ENCODE data around the gene ZSWIM9. TPM values are rescaled to one million over a fixed set of nuclear protein-coding genes. Genes with fewer than 3 reads are reported as not detected.
A peak's percentile ranks its signal among the peaks of the same experiment; 100 is the strongest.

Gene ZSWIM9
- total RNA-seq, 4 donors from 2014 or later, result 4.2 to 6.1 (median 5.4) TPM

DNA sequence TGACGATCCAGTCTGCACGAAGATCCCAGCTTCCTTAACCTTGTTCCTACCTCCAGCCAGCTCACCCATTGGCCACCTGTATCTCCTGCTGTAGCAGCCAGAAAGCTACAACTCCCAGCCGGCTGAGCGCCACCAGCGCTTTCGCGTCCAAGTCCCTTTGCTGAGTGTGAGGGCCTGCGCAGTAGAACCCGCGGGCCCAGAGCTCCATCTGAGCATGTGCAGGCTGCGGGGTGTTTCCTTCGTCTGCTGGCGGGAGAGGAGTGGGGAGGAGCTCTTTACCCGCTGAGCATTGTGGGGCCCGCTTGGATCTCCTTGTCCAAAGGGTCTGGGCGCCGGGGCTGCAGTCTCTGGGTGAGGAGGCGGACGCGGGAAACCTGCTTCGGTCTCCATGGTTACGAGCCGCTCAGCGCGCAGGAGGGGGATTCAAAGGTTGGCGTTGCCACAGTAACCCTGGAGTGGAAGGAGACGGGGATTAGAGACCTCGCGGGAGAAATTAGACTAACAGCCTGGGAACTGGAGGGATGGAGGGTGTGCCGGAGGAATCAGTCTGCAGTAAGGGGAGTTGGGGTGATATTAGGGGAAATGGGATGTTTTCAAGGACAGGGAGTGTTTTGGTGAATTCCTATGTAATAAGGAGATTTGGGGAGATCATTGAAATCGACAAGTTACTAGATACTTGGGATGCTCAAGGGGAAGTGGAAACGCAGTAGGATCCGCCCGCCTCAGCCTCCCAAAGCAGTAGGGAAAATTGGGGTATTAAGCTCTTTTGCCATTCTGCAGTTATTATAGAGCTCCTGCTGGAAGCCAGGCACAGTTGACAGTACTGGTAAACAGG lies 33.5 kb downstream of the ZSWIM9 start:
- peaks cover 5 to 21% of the 10 kb centered on the region in 2 donors for H3K4me1 ChIP-seq
- intact Hi-C loops (cut with DNase I), result loop anchor here (10.0 kb wide), 1 partner anchor 51 kb away; the partner anchor contains the start of gene CARD8
- 0 to 1% methylated on average over 25 to 34 of the region's 34 CpGs for WGBS, 2 donors
- no peaks in the 10 kb centered on the region for H3K36me3 ChIP-seq
- H3K27me3 ChIP-seq, result no peaks in the 10 kb centered on the region
- peak; percentile 95 to 96 for DNase-seq
- peak overlapping the region; percentile 17 to 78 (median 70) for H3K27ac ChIP-seq
- H3K4me3 ChIP-seq (replicated peaks in 1 of 3), result peak overlapping the region; percentile 1 to 52 (median 38)
- TF ChIP-seq CTCF (IDR thresholded peaks at IDR 0.05) (peak in 1 of 6 experiments; percentile 28), POLR2A (IDR thresholded peaks at IDR 0.05) (peak; percentile 31 to 90)
- H3K9me3 ChIP-seq, result no peaks in the 10 kb centered on the region

GRCh38 chr19:48206397-48207093 lies 36.1 kb downstream of the ZSWIM9 start:
- WGBS, 2 donors, result 60 to 79% methylated on average over 8 to 9 of the region's 9 CpGs
- peaks cover 0 to 7% of the 10 kb centered on the region in 2 donors for H3K36me3 ChIP-seq
- peak; percentile 25 to 91 for DNase-seq
- intact Hi-C loops (cut with DNase I), result loop anchor here (10.0 kb wide), 1 partner anchor 48 kb away; the partner anchor contains the start of gene CARD8
- H3K9me3 ChIP-seq, result no peaks in the 10 kb centered on the region
- peaks cover 5 to 21% of the 10 kb centered on the region in 2 donors for H3K4me1 ChIP-seq
- peak overlapping the region in 1 of 3 donors; percentile 17 for H3K4me3 ChIP-seq (replicated peaks in 1 of 3)
- no peaks in the 10 kb centered on the region for H3K27me3 ChIP-seq
- TF ChIP-seq CTCF (IDR thresholded peaks at IDR 0.05), result no peak
- peak in 1 of 2 donors; percentile 69 for TF ChIP-seq POLR2A (IDR thresholded peaks at IDR 0.05)
- peak overlapping the region; percentile 62 to 84 (median 80) for H3K27ac ChIP-seq

DNA sequence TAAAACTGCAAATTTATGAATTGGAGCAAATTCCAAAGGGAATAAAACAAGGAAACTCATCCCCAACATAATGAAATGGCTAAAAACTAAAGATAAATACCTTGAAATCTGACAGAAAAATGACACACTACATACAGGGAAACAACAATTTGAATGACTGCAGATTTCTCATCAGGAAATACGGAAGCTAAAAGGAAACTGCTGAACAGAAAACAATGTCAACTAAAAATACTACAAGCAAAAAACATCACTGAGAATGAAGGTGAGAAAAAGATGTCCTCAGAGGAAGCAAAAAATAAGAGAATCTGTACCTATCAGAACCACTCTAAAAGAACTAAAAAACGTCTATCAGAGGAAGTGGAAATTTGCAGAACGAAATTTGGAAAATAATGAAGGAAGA lies 39.5 kb downstream of the ZSWIM9 start:
- H3K36me3 ChIP-seq, result peaks cover 6 to 10% of the 10 kb centered on the region in 2 donors
- TF ChIP-seq CTCF (IDR thresholded peaks at IDR 0.05) (no peak), POLR2A (IDR thresholded peaks at IDR 0.05) (no peak)

GRCh38 chr19:48213959-48214358 lies 43.5 kb downstream of the ZSWIM9 start:
- H3K27me3 ChIP-seq, result no peaks in the 10 kb centered on the region
- no peak for TF ChIP-seq CTCF (IDR thresholded peaks at IDR 0.05)
- no peak for TF ChIP-seq POLR2A (IDR thresholded peaks at IDR 0.05)
- no peaks in the 10 kb centered on the region for H3K4me1 ChIP-seq
- peaks cover 6 to 17% of the 10 kb centered on the region in 2 donors for H3K36me3 ChIP-seq
- WGBS, 2 donors, result 86 to 92% methylated on average over 5 of the region's 5 CpGs
- H3K4me3 ChIP-seq (replicated peaks in 1 of 3), result no peak overlapping the region
- no peak overlapping the region for H3K27ac ChIP-seq
- no peaks in the 10 kb centered on the region for H3K9me3 ChIP-seq
- DNase-seq, result no peak
- intact Hi-C loops (cut with DNase I), result no loop called here

More for the DNA sequence above, 39.5 kb downstream of the ZSWIM9 start:
- H3K27me3 ChIP-seq, result no peaks in the 10 kb centered on the region
- 76 to 80% methylated on average over 3 of the region's 3 CpGs for whole genome bisulfite sequencing, 2 donors
- no peak for DNase-seq
- intact Hi-C loops (cut with DNase I), result no loop called here
- no peaks in the 10 kb centered on the region for H3K9me3 ChIP-seq
- peak overlapping the region in 1 of 3 donors; percentile 43 for H3K27ac ChIP-seq
- no peak overlapping the region for H3K4me3 ChIP-seq (replicated peaks in 1 of 3)
- H3K4me1 ChIP-seq, result peaks cover 5 to 10% of the 10 kb centered on the region in 2 donors

Measured in thyroid gland (tissue), 4 donors.